Mucosa of stomach (tissue), 1 donor: ENCODE results near the gene TIMM21.
A peak's percentile ranks its signal among the peaks of the same experiment; 100 is the strongest.

Experiments
- H3K27me3 ChIP-seq: one replicate; pipeline ENCODE4 v1.7.0; 2013; ENCODE audit warnings: mild to moderate bottlenecking, low read length; ENCODE audit not compliant: control insufficient read depth, insufficient read depth
- H3K36me3 ChIP-seq: one replicate; pipeline ENCODE4 v1.7.0; 2013; ENCODE audit warnings: low read length; ENCODE audit not compliant: control insufficient read depth, insufficient read depth
- H3K4me1 ChIP-seq: one replicate; pipeline ENCODE4 v1.7.0; 2013; ENCODE audit warnings: mild to moderate bottlenecking, low read length; ENCODE audit not compliant: control insufficient read depth, insufficient read depth
- H3K4me3 ChIP-seq: one replicate; pipeline ENCODE4 v1.7.0; 2013; ENCODE audit warnings: low read length
- H3K9ac ChIP-seq: one replicate; pipeline ENCODE4 v1.7.0; 2013; ENCODE audit warnings: mild to moderate bottlenecking, low read length, moderate library complexity
- H3K9me3 ChIP-seq: one replicate; pipeline ENCODE4 v1.7.0; 2013; ENCODE audit warnings: mild to moderate bottlenecking, low read length, moderate library complexity; ENCODE audit not compliant: control insufficient read depth
- donor health status: Pancreatic carcinoma.

Gene TIMM21

DNA sequence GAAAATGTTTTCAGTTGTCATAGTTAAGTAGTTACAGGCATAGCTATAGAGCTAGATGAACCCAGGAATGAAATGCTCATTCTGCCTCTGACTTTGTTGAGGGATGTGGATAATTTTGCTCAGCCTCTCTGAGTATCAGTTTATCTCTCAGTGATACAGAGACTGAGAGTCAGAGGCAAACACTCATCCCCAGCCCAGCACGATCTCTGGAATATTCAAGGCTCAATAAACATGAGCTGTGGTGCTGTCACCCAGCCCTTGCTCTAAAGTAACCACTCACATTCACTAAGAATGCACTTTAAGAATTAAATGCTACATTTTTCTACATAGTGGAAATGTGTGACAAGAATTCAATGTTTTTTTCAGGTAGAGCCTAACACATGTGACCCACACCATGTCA lies 30.6 kb downstream of the TIMM21 start:
- Histone ChIP-seq H3K36me3 (no peaks in the 10 kb centered on the region), H3K4me1 (no peaks in the 10 kb centered on the region), H3K9ac (no peak overlapping the region), H3K9me3 (no peaks in the 10 kb centered on the region), H3K4me3 (no peak overlapping the region), H3K27me3 (peaks cover 3% of the 10 kb centered on the region)

DNA sequence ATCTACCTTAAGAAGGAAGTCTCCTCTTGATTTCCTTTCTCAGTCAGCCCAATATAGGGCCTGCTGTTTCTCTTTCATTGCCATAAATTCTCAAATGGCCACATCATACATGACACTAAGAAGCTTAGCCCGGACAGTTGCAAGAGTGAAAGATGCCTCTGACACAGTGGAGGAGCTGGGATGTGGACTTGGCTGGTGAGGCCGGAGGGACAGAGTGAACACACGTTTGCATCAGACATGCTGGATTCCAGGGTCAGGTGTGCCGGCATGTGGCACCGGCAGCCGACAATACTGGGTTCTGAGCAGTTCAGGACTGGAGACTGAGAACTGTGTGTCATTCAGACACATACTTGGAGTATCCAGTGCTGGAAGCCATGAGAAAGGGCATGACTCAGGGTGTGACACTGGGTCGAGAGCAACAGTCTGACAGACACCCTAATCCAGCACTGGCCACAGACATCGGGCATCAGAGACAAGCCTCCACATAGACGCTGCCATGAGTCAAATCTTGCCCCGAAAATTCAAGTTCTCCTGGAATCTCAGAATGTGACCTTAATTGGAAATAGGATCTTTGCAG lies 31.4 kb downstream of the TIMM21 start:
- no peaks in the 10 kb centered on the region for H3K9me3 ChIP-seq
- H3K4me1 ChIP-seq: no peaks in the 10 kb centered on the region
- H3K27me3 ChIP-seq: peaks cover 3% of the 10 kb centered on the region
- no peak overlapping the region for H3K9ac ChIP-seq
- no peak overlapping the region for H3K4me3 ChIP-seq
- H3K36me3 ChIP-seq: no peaks in the 10 kb centered on the region

DNA sequence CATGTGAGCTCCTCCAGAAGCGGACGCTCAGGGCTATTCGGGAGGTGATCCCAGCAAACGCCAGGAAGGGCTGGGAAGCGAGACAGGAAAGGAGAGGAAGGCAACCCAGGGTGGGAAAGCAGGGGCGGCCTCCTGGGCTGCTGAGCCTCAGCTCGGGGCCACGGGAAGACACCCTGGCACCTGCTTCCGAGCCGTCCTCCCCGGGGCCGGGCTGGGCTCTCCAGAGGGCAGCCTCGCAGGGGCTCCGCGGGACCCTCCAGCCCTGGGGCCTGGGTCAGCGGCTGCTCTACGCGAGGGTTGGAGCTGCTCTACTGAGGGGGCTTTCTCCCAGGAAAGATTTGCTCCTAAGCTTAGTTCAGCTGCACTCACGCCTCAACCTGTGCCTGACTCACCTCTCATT lies 34.0 kb downstream of the TIMM21 start:
- Histone ChIP-seq H3K9me3 (no peaks in the 10 kb centered on the region), H3K9ac (no peak overlapping the region), H3K36me3 (no peaks in the 10 kb centered on the region), H3K4me1 (no peaks in the 10 kb centered on the region), H3K4me3 (no peak overlapping the region), H3K27me3 (peaks cover 3% of the 10 kb centered on the region)

DNA sequence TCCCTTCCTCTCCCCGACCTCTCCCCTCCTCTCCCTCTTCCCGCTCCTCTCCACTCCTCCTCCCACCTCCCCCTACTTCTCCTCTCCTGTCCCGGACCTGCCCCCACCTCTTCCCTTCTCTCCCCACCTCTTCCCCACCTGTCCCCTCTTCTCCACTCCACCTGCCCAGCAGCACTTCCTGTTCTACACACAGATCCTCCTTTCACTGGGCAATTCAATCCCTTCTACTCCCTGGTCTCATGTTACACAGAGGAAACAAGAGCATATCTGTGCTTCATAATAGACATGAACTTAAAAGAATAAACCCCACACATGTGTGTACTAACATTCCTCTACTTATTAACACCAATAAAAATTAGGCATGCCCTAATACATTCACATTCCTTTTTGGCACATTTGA lies 34.8 kb downstream of the TIMM21 start:
- Histone ChIP-seq H3K36me3 (no peaks in the 10 kb centered on the region), H3K27me3 (peaks cover 3% of the 10 kb centered on the region), H3K9me3 (no peaks in the 10 kb centered on the region), H3K4me1 (no peaks in the 10 kb centered on the region), H3K4me3 (no peak overlapping the region), H3K9ac (no peak overlapping the region)

DNA sequence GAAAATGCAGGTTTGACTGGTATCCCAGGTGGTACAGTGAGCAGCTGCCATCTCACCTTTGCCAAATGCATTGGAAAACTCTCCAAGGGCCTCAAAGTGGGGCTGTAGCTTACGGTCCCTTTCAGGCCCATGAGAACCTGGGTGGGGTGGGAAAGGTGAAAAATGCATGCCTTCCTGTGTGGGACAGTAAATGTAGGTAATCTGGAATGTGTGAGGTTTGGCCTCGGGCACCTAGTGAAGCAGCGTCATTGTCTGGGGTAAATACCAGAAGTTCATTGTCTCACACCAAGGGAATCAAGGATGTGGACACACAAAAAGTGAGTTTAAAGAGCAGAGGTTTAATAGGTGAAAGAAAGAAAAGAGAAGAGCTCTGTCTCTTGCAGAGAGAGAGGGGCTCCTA lies 36.6 kb downstream of the TIMM21 start:
- Histone ChIP-seq H3K4me1 (no peaks in the 10 kb centered on the region), H3K9ac (no peak overlapping the region), H3K27me3 (peaks cover 3% of the 10 kb centered on the region)

DNA sequence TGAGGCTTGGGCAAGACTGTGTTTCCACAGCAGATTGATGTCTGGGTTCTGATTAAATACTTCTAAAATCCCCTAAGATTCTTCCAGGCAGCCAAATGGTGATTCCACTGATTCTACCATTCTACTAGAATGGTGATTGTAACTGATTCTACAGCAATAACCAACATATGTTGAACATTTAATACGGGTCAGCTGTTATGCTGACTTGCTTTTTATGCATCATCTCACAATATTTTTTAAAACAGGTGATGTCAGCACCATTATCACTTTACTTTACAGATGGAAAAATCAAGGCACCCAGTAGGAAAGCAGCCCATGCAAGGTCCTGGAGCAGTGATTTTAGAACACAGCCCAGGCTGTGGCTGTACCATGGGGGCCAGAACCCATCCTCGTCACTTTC lies 37.5 kb downstream of the TIMM21 start:
- no peaks in the 10 kb centered on the region for H3K36me3 ChIP-seq
- H3K27me3 ChIP-seq: peaks cover 3% of the 10 kb centered on the region
- no peaks in the 10 kb centered on the region for H3K4me1 ChIP-seq
- no peak overlapping the region for H3K4me3 ChIP-seq
- H3K9ac ChIP-seq: no peak overlapping the region
- no peaks in the 10 kb centered on the region for H3K9me3 ChIP-seq

More for the DNA sequence above, 36.6 kb downstream of the TIMM21 start:
- Histone ChIP-seq H3K9me3 (no peaks in the 10 kb centered on the region), H3K4me3 (no peak overlapping the region), H3K36me3 (no peaks in the 10 kb centered on the region)

DNA sequence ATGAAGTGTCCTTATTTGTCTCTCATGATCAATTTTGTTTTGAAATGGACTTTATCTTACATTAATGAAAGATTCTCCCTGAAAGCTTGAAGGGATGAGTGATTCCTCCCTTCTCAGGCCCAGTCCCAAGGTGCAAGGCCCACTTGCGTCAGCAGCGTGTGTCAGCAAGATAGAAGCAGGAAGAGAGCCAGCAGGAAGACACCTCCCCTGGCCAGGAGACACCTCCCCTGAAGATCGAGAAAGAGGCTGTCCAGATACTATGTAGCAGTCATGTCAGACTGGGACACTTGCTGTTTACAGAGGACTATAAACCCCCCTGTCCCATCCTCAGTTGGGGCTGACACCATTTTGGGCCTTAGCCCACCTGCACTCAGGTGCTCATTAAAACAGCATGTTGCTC lies 38.3 kb downstream of the TIMM21 start:
- Histone ChIP-seq H3K9me3 (no peaks in the 10 kb centered on the region), H3K4me1 (no peaks in the 10 kb centered on the region), H3K27me3 (peaks cover 7% of the 10 kb centered on the region), H3K36me3 (no peaks in the 10 kb centered on the region), H3K4me3 (no peak overlapping the region), H3K9ac (no peak overlapping the region)

DNA sequence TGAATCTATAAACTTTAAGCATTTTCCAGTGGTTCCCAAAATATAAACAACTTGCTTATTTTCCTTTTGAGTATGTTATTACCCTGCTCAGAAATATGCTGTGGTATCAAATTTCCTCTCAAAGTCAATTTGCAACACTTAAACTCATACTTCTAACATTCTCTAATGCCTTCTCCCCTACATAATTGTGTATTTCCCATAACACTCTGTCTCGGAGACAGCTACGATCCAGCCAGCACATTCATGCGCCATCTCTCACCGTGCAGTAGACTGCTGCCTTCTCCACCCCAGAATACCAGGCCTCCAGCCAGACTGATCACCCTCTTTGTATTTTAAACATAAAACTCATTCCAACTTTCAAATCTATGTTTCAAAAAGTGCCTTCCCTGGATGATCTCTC lies 41.8 kb downstream of the TIMM21 start:
- no peaks in the 10 kb centered on the region for H3K4me1 ChIP-seq
- no peak overlapping the region for H3K9ac ChIP-seq
- H3K27me3 ChIP-seq: peaks cover 12% of the 10 kb centered on the region
- H3K4me3 ChIP-seq: no peak overlapping the region
- no peaks in the 10 kb centered on the region for H3K36me3 ChIP-seq
- no peaks in the 10 kb centered on the region for H3K9me3 ChIP-seq

DNA sequence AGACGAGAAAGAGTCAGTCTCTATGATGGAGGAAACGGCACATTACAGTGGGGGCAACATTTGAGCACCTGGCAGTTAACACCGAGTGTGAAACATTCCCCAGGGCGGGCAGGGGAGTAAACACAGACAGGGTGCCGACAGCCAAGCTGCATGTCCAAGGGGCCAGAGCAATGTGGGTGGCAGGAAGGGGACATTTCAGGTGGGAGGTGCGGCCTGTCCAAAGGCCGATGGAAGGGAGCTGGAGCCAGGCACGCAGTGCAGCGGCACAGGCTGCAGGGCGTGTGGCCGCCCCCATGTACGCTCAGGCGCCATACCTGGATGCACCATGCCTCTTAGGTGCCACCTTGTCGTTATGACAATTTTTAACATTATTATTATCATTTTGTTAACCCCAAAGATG lies 43.3 kb downstream of the TIMM21 start:
- H3K9me3 ChIP-seq: no peaks in the 10 kb centered on the region
- H3K36me3 ChIP-seq: no peaks in the 10 kb centered on the region
- no peaks in the 10 kb centered on the region for H3K4me1 ChIP-seq
- H3K27me3 ChIP-seq: peaks cover 11% of the 10 kb centered on the region
- H3K9ac ChIP-seq: no peak overlapping the region
- H3K4me3 ChIP-seq: no peak overlapping the region

DNA sequence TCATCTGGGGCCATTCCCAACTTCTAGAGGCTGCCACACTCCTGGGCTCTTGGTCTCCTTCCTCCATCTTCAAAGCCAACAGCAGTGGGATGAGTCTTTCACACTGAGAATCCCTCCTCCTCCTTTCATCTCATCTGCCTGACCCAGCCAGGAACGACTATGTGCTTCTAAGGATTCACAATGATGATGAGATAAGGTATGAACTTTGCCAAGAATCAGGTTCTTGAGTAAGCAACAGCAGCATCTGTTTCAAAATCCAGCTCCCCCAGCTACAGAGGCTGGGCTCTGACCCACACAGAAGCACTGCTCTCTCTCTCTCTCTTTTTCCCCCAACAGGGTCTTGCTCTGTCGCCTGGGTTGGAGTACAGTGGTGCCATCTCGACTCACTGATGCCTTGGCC lies 46.4 kb downstream of the TIMM21 start:
- Histone ChIP-seq H3K4me1 (peaks cover 20% of the 10 kb centered on the region), H3K4me3 (no peak overlapping the region), H3K27me3 (peaks cover 11% of the 10 kb centered on the region), H3K9ac (no peak overlapping the region), H3K36me3 (no peaks in the 10 kb centered on the region), H3K9me3 (no peaks in the 10 kb centered on the region)

DNA sequence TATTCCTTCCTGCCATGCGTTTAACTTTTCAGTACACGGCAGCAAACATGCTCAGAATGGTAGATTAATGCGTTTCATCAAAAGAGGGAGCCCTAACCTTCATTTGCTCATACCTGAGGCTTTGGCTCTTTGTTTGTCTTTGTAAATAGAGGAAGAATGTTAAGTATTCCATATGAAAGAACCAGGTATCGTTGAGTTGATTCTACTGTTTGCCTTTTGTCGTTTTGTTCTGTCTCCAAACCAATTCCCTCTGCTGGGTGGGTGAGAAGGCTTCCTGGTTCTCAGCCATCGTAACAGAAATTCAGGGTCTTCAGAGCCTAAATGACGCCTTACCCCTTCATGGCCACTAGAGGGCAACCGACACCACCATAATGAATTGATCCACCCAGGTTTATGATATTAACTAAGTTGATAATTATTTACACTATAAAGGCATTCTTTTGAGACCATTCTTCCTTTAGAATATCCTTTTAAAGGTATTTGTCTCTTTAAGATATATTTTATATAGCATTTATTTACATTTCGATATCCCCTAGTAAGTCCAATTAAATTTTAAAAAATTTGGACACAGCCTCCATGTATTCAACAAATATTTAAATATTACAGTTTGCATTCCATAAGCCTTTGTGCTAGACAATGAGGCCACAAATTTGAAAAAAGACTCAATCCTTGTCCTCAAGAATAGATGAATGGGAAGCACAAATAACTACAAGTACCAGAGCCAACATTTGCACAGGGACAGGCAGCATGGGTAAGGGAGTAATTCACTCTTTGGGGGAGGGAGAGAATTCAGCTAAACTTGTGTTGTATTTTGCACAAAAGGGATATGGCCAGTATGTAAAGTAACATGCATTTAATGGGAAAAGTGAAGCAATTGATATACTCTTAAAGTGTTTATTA lies 48.1 kb downstream of the TIMM21 start:
- peak overlapping the region; percentile 54 for H3K9ac ChIP-seq
- H3K27me3 ChIP-seq: peaks cover 9% of the 10 kb centered on the region
- peak overlapping the region; percentile 6 for H3K4me3 ChIP-seq
- no peaks in the 10 kb centered on the region for H3K9me3 ChIP-seq
- H3K36me3 ChIP-seq: no peaks in the 10 kb centered on the region
- H3K4me1 ChIP-seq: peaks cover 20% of the 10 kb centered on the region

DNA sequence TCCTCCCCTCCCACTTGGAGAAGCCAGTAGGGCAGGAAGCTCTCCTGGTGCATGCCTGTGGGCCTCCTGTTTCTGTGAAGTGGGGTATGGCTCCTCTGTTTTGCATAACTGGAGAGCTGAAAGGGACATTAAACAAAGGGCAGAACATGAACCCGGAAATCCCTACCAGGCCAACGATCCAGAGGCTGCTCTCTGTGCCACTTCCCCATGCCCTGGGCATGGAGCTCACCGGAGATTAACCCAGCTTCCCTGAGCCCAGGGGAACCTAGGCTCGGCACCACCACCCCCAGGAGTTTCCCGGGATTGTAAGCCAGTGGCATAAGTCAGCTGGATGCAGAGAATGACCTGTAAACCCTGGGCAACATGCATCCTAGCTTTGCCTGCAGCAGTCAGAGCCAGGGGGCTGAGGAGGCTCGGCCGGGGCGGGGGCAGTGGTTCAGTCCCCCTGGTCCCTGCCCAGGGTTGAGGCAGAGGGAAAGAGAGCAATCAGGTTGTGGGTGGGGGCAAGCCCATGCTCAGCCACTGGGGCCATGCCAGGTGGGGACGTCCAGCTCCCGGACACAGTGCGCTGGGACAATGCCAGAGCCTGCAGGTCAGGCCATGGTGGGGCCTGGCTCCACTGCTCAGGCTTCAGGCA lies 49.5 kb downstream of the TIMM21 start:
- no peaks in the 10 kb centered on the region for H3K36me3 ChIP-seq
- H3K27me3 ChIP-seq: peaks cover 6% of the 10 kb centered on the region
- no peak overlapping the region for H3K4me3 ChIP-seq
- H3K9me3 ChIP-seq: no peaks in the 10 kb centered on the region
- peak overlapping the region; percentile 47 for H3K9ac ChIP-seq
- peaks cover 20% of the 10 kb centered on the region for H3K4me1 ChIP-seq
